ENCODE measurements around the gene CHIC2. TPM values are rescaled to one million over a fixed set of nuclear protein-coding genes. Genes with fewer than 3 reads are reported as not detected.
A peak's percentile ranks its signal among the peaks of the same experiment; 100 is the strongest.

CHIC2 gene
- total RNA-seq, 1 experiment from 2014 or later: 8.2 TPM

GRCh38 chr4:54066088-54066415, 1.6 kb upstream of the CHIC2 start:
- Mint-ChIP-seq H3K27me3 (ENCODE audit: low read depth) (peaks cover 7% of the 10 kb centered on the region), H3K4me3 (0 out of 5 replicates have a peak overlapping the region, but pooled peaks of 1 of the 2 experiments have one; percentile 75), H3K27ac (no peak overlapping the region), H3K9me3 (no peaks in the 10 kb centered on the region), H3K4me1 (peaks cover 30 to 31% of the 10 kb centered on the region in 2 experiments), H3K36me3 (ENCODE audit: insufficient read depth in 1 of 3, low read depth in 3 of 3) (no peaks in the 10 kb centered on the region)
- Histone ChIP-seq H2BK120ac (ENCODE audit: low read depth, low read length, poor library complexity, severe bottlenecking) (no peak overlapping the region), H4K5ac (ENCODE audit: insufficient read length, low read depth, low read length) (no peak overlapping the region), H3K9me3 (ENCODE audit: control insufficient read depth, low read depth, low read length) (no peaks in the 10 kb centered on the region), H4K91ac (ENCODE audit: insufficient read length, low read depth, low read length) (no peak overlapping the region), H3K9ac (ENCODE audit: extremely low read depth, insufficient read length, low read length) (no peak overlapping the region), H3K56ac (ENCODE audit: insufficient read length, low read depth, low read length) (no peak overlapping the region), H3K79me1 (ENCODE audit: insufficient read depth, low read depth, low read length, poor library complexity, severe bottlenecking) (no peaks in the 10 kb centered on the region), H3K14ac (ENCODE audit: insufficient read depth, low read length) (no peak overlapping the region), H2AFZ (ENCODE audit: low read length) (no peak overlapping the region), H4K8ac (replicated peaks; ENCODE audit: insufficient read length, low read depth, low read length) (no peak overlapping the region), H3K27me3 (ENCODE audit: insufficient read depth, low read length) (no peaks in the 10 kb centered on the region), H3K27ac (ENCODE audit: insufficient read length, low read depth, low read length) (no peak overlapping the region), H3K4ac (ENCODE audit: low read depth, low read length) (no peak overlapping the region), H3K18ac (ENCODE audit: insufficient read length, low read depth, low read length) (no peak overlapping the region), H2AK5ac (ENCODE audit: insufficient read length, low read length) (no peak overlapping the region), H3K4me2 (ENCODE audit: insufficient read depth, insufficient read length, low read length) (no peak overlapping the region), H3K4me1 (ENCODE audit: insufficient read depth, low read length) (no peaks in the 10 kb centered on the region; the same call in 1 of the 2 replicates), H2BK15ac (ENCODE audit: low read depth, low read length) (no peak overlapping the region), H2BK12ac (ENCODE audit: insufficient read length, low read depth, low read length) (no peak overlapping the region), H2BK20ac (ENCODE audit: low read depth, low read length, poor library complexity, severe bottlenecking) (no peak overlapping the region), H4K20me1 (ENCODE audit: control insufficient read depth, insufficient read depth, insufficient read length) (no peaks in the 10 kb centered on the region), H3K23ac (ENCODE audit: insufficient read length, low read depth, low read length) (no peak overlapping the region), H3T11ph (ENCODE audit: low read length) (no peak overlapping the region), H3K79me2 (ENCODE audit: insufficient read depth, low read length) (no peaks in the 10 kb centered on the region), H2BK5ac (ENCODE audit: insufficient read length, low read length) (no peak overlapping the region), H3K23me2 (ENCODE audit: insufficient read length, low read depth, low read length, poor library complexity, severe bottlenecking) (peaks cover 7% of the 10 kb centered on the region)
- WGBS (ENCODE audit: extremely low coverage, insufficient read length, low lambda C conversion rate): no CpG with 5 or more reads among the region's 2 CpGs
- TF ChIP-seq CTCF (conservative IDR thresholded peaks at IDR 0.05): no peak
- no peak for DNase-seq
